Measurements from ENCODE around the gene CDPF1.

The CDPF1 gene

GRCh38 chr22:46256358-46256958 is 6.4 kb upstream of the CDPF1 start:
- no peak for DNase-seq

GRCh38 chr22:46251816-46252380 is 1.8 kb upstream of the CDPF1 start:
- DNase-seq = no peak

GRCh38 chr22:46251266-46251665 is 1.2 kb upstream of the CDPF1 start:
- DNase-seq = no peak

DNA sequence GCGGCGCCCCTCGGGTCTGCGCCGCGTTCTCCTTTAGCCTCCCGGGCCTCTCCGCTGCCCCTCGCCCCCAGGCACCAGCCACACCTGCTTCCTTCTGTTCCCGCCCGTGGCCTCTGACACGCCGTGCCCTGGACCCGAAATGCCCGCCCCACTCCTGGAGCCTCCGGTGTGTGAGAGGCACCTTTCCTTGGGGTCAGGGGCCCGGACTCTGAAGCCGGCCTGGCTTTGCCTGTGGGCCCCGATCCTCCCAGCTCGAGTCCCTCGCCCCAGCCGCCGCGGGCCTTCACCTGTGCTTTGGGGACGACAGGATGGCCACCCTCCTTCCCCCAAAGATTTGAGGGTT is 661 bp upstream of the CDPF1 start:
- no peak for DNase-seq

GRCh38 chr22:46247443-46247975 is 2.6 kb downstream of the CDPF1 start:
- DNase-seq = no peak

DNA sequence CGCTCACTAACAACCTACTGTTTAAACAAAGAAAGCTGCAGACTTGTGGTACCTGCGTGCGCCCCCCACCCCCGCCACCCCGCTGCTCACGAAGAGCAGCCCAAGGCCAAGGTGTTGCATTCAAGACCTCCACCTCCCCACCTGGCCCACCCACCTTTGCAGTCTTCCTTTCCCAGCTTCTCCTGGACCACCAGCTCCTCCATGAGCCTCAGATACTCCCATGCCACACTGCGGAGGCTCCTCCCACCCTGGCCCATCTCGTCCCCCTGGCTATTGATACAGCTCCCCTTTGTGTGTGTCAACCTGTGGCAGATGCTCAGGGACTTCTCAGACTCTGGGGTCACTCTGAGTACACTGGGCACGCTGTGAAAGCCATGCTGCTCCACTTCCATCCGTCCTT is 3.9 kb downstream of the CDPF1 start:
- no peak for DNase-seq

DNA sequence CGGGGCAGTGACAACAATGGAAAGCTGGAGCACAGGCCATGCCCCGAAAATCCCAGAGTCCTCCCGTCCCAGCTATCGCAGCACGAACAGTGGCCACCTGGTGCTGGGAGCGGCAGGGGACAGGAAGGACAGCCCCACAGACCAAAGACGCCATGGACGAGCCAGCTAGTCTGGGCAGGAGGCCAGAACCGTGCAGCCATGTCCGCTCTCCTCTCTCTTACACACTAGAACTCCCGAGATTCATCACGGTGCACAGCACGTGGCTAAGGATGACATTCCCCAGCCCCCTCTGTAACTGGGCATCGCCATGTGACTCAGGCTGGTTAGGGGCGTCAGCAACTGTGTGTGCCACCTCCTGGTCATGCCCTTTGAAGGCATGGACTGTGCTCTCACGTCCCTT is 4.6 kb downstream of the CDPF1 start:
- no peak for DNase-seq

DNA sequence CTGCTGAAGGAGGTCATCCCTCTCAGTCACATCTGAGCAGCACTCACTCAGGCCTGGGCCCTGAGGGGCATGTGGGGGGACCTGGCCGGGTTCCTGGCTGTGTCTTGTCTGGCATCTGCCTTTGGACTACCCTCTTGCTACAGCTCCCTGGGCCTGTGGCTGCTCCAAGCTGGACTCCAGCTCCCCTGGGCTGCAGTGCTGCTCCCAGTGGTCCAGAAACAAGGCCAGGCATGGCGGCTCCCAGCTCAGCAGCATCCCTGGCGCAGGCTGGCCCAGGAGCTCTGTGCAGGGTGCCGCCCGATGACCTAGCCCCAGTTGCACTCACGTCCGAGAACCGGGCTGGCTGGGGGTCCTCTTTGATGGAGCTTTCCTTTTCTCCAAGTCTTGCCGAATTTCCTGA is 5.3 kb downstream of the CDPF1 start:
- no peak for DNase-seq

- no peak for DNase-seq
Observed at GRCh38 chr22:46242076-46242475, 8.0 kb downstream of the CDPF1 start.

DNA sequence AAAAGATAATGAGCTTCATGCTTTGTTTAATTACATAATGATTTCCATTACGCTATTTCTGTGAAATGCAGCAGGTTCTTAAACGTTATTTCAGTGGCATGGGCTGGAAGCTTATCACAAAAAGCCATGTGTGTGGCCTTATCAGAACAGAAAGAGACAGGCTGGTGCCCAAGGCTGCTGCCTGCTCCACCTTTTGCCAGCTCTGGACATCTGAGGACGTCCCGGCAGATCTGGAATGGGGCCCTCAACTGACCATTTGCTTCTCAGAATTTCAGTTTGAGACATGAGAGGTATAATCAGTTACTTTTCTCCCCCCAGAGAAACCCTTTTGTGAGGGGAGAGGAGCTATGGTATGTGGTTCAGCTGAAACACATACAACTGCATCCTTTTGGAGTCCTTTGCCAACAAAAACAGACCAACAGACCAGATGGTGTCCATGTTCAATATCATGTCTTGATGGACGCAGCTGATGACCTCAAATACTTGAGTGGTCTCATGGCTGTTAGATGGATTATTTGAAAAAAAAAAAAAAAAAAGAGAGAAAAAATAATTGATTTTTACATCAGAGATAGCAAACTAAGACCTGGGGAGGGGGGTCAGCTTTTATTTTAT is 8.6 kb downstream of the CDPF1 start:
- DNase-seq = no peak

GRCh38 chr22:46240907-46241306 is 9.2 kb downstream of the CDPF1 start:
- DNase-seq = no peak

GRCh38 chr22:46240506-46240905 is 9.6 kb downstream of the CDPF1 start:
- DNase-seq = no peak

DNA sequence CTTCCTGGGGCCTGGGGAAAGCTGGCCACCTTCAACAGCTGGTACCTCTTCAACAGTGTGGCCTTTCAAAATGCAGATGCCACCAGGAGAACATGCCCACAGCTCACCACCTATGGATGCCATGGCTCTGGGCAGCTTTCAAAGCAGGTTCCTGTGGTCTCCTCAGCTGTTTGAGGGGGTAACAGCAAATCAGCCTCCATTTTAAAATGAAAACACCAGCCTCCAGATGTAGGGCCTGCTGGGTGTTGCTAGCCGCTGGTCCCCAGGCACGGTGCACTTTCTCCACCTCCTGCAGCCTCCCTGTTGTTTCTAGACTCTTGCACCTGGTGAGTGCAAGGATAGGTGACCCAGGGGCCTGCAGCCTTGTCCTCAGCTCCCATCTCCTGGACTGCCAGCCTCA is 10.0 kb downstream of the CDPF1 start:
- no peak for DNase-seq

DNA sequence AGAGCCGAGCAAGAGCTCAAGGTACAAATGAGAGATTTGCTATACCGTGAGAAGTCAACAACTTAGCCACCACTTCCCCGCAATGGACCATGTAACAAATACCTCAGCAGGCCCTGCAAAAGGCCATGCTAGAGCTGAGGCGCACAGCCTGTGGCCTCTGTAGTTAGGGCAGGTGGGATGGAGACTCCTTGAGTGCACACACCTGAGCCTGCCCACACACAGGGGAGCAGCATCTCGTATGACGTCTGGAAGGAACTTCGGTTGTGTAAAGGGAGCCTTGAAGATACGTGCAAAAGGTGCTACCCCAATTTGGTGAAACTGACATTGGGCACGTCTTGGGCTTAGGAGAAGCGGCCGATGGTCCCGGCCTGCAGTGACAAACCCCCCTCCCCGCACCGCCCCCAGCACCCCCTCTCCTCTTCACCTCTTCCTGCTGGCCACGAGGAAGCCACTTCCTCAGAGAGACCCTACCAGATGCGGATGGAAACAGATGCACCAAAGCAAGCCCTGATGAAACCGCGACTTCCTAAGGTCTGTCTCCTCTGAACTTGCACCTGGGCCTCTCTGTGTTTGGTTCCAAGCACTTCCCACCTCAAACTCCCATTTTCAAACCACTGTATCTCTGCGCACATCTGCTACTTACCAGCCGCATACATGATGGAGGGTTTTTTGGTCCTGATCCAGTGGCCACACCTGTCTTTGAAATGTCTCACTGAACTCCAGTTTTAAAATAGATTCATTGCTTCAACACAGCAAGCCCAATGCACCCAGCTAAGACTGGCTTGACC is 10.6 kb downstream of the CDPF1 start:
- DNase-seq = peak; percentile 7

DNA sequence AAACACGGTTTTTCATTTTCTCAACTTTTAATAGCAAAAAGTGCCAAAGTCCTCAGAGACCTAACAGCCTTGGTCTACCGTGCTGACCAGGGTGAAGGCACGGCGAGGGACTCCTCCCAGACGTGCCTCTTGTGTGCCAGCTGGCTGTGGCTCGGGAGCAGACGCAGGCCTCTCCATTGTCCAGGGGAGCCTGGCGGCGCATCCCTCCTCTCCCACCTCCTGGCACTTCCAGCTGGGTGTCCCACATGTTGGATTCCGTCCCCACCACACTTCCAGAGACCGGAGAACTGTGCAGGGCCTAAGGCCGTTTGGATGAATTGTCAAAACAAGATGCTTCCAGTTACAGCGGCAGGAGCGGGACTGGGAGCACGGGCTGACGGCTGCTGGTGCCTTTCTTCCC is 11.6 kb downstream of the CDPF1 start:
- DNase-seq = no peak

DNA sequence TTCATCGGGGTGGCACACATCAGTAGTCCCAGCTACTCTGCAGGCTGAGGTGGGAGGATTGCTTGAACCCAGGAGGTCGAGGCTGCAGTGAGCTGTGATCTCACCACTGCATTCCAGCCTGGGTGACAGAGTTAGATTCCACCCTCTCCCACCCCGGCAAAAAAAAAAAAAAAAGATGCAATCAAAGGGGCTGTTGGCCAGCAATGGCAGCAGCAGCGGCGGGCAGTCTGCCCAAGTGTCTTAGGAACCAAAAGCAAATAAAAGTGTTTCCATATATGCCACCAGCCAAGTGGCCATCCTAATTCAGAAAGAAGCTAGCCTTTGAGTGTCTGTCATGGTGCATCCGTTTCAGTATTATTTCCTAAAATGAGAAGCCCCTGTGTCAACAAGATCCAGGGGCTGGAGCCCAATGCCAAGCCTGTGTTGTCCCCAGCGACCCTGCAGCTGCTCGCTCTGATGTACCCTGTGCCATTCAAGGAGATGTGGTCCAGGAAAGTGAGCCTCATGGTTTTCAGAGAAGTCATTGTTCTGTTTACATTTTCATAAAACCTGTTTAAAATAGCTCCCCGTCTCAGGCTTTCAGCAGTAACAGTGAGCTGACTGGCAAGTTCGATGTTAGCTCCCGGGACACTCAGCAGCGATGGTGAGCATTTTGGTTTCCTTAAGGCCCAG is 12.5 kb downstream of the CDPF1 start:
- DNase-seq = no peak

DNA sequence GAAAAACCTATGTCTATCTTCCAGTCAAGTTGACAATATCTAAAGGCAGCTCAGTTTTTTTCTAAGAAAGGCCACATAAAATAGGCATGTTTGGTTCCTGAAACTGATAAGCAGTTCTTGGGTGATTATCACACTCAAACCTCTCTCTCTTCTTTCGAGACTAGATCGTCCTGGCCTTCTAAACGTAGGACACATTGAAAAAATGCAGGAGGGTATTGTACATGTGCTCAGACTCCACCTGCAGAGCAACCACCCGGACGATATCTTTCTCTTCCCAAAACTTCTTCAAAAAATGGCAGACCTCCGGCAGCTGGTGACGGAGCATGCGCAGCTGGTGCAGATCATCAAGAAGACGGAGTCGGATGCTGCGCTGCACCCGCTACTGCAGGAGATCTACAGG is 15.1 kb downstream of the CDPF1 start:
- no peak for DNase-seq

DNA sequence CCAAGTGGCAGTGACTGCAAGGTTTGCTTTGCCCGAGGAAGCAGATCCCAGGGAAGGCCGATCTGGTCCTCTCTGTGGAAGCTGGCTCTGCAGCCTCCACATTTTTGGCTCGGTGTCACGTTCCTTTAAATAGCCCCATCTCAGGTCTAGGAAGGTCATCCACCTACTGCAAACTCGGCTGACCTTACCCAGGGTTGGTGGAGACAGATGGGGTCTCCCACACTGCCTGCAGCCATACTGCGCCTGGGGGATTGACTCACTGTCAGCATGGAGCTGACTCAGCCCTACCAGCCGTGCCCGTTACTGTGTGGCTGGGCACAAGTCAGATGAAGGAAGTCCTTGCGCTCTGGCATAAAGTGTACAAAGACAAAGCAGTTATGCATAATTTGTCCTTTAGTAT is 16.9 kb downstream of the CDPF1 start:
- no peak for DNase-seq

DNA sequence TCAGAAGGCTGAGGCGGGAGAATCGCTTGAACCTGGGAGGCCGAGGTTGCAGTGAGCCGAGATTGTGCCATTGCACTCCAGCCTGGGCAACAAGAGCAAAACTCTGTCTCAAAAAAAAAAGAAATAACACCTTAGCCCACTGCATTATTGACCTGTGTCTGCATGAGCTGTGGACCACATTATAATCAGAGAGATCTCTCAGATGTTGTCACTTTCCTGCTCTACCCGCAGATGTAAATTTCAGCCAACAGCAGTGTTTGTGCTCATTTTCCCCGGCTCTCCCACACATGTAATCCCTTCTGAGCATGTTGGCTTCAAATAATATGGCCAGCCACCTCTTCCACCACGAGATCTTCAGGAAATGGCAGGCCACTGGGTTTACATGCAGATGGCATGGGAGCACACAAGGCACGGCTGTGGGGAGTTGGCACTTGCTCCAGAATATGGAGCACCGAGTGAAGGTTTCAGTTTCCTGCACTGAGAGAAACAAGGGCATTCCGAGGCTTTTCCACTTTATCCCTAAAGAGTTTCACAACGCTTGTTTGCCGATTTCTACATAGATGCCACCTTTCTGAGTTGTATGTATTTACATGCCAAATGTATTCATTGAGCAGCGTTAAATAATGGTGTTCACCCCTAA is 19.7 kb downstream of the CDPF1 start:
- no peak for DNase-seq

DNA sequence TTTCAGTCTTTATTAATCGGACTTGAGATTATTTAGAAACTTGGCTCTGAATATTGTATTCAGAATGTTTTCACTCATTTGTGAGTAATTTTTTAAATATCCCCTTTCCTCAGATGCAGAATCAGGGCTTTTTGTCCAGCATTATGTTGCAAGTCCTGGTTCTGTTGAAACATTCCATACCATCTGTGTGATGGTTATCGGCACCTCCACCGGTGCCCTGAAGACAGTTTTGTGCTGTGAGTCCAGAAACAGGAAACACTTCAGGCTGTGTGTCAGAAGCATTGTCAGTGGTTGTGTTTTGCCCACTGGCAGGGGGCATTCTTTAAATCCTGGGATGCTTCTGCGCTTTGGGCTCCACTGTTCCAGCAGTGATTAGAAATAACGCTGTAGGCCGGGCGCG is 20.4 kb downstream of the CDPF1 start:
- no peak for DNase-seq

DNA sequence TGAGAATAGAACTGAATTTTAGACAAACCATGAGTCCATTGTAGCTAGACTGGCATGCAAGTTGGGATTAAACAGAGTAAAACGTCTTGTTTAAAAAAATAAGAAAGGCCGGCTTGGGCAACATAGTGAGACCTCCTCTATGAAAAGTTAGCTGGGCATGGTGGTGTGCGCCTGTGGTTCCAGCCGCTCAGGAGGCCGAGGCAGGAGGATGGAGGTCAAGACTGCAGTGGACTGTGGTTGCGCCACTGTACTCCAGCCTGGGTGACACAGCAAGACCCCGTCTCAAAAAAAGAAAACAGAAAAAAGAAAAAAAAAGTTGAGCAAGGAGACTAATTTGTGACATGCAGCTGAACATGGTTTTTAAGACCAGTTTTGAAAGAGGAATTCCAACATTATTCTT is 23.5 kb downstream of the CDPF1 start:
- no peak for DNase-seq

DNA sequence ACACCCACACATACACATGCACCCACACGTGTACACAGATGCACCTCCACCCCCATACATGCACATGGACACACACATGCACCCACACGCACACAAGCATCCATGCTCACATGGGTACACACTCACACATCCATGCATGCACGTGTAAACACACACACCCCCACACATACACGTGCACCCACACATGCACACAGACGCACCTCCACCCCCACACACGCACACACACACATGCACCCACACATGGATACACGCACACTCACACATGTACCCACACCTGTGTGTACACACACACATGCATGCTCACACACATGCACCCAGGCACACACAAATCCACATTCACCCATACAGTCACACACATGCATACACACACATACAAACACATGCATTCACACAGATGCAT is 24.5 kb downstream of the CDPF1 start:
- DNase-seq = no peak

DNA sequence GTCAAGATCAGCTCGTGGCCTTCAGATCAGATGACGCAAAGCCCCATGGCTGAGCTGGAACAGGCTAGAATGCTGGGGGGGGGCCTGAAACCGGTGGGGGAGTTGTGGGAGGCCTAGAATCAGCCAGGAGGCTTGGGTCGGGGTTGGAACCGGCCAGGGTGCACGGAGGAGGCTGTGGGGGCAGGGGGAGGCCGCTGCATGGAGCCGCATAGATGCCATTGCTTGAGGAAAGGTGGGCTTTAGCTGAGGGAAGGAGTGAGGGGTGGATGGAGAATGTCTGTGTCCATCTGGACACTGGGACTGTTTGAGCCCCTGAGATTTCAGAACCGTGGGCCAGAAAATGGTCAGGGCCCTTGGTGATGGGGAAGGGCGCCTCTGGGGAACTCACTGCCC is 25.2 kb downstream of the CDPF1 start:
- DNase-seq = no peak

Data from CD4-positive, alpha-beta T cell treated with Interleukin-17A for 1 hour (primary cell).